MV-4-11 (cell line): ENCODE data around the gene CUX1.
"Not testable (repeated sequence)": the region's sequence is repeated elsewhere in the genome, so short reads cannot be mapped to it uniquely, and the experiment has no call there.

Experiments
- DNase-seq: peaks from one replicate; lab custom pipeline; 2025; lab: John Stamatoyannopoulos, UW

CUX1 gene

GRCh38 chr7:102044984-102045673 is 227.7 kb downstream of the CUX1 start:
- peak; percentile 91 for DNase-seq

GRCh38 chr7:102045681-102046372 is 228.4 kb downstream of the CUX1 start:
- DNase-seq: peak; percentile 32

- peak; percentile 6 for DNase-seq
Measured at GRCh38 chr7:102046373-102047117, 229.1 kb downstream of the CUX1 start.

- DNase-seq: no peak
Measured at GRCh38 chr7:102047167-102047566, 229.7 kb downstream of the CUX1 start.

GRCh38 chr7:102049765-102050164 is 232.3 kb downstream of the CUX1 start:
- DNase-seq: no peak

GRCh38 chr7:102050864-102051460 is 233.5 kb downstream of the CUX1 start:
- no peak for DNase-seq

- DNase-seq: not testable (repeated sequence)
Measured at GRCh38 chr7:102051736-102052135, 234.3 kb downstream of the CUX1 start.

- DNase-seq: no peak
Measured at GRCh38 chr7:102054158-102054557, 236.7 kb downstream of the CUX1 start.

GRCh38 chr7:102055181-102055976 is 238.0 kb downstream of the CUX1 start:
- DNase-seq: no peak

GRCh38 chr7:102059524-102059923 is 242.1 kb downstream of the CUX1 start:
- DNase-seq: no peak

- DNase-seq: no peak
Measured at GRCh38 chr7:102061354-102061945, 244.0 kb downstream of the CUX1 start.

GRCh38 chr7:102061981-102062390 is 244.6 kb downstream of the CUX1 start:
- peak; percentile 95 for DNase-seq

- DNase-seq: no peak
Measured at GRCh38 chr7:102063690-102064180, 246.3 kb downstream of the CUX1 start.

- peak; percentile 91 for DNase-seq
Measured at GRCh38 chr7:102064361-102065025, 247.1 kb downstream of the CUX1 start.

- DNase-seq: no peak
Measured at GRCh38 chr7:102065226-102065625, 247.8 kb downstream of the CUX1 start.

GRCh38 chr7:102066476-102066875 is 249.1 kb downstream of the CUX1 start:
- no peak for DNase-seq

GRCh38 chr7:102068846-102069245 is 251.4 kb downstream of the CUX1 start:
- no peak for DNase-seq

GRCh38 chr7:102069931-102070629 is 252.7 kb downstream of the CUX1 start:
- DNase-seq: no peak

- DNase-seq: no peak
Measured at GRCh38 chr7:102072003-102072402, 254.6 kb downstream of the CUX1 start.
